Activated B cell treated with CpG ODN at 0.5 μM for 24 hours (primary cell): ENCODE measurements around the gene SLC5A2. TPM values are rescaled to one million over a fixed set of nuclear protein-coding genes. Genes with fewer than 3 reads are reported as not detected.

ENCODE experiments used
- ATAC-seq: fragments of 200-7000 bp; cut with Tn5 transposase; one replicate; pipeline ENCODE4 v1.10.0; 2021; ENCODE audit warnings: low read depth, mild to moderate bottlenecking, moderate library complexity
- CTCF ChIA-PET: fragments of 350-600 bp; sonication (Branson Sonifier 250); formaldehyde crosslinking; loops from one replicate; lab custom pipeline; 2021; ENCODE audit warnings: antibody characterized with exemption; lab: Charles Lee
- POLR2A ChIA-PET: fragments of 350-600 bp; sonication (Branson Sonifier 250); formaldehyde crosslinking; loops from one replicate; lab custom pipeline; 2021; ENCODE audit warnings: antibody characterized with exemption; lab: Charles Lee
- DNase-seq: peaks from one replicate; pipeline ENCODE4 v3.0.0; 2022
- H3K27ac Mint-ChIP-seq: one replicate; pipeline ENCODE4 v1.8.0; 2020; ENCODE audit warnings: mixed read lengths
- H3K27me3 Mint-ChIP-seq: one replicate; pipeline ENCODE4 v1.8.0; 2021; ENCODE audit warnings: mixed read lengths
- H3K36me3 Mint-ChIP-seq: one replicate; pipeline ENCODE4 v1.8.0; 2021; ENCODE audit warnings: low read depth, mixed read lengths
- H3K4me1 Mint-ChIP-seq: one replicate; pipeline ENCODE4 v1.8.0; 2021; ENCODE audit warnings: mixed read lengths
- H3K4me3 Mint-ChIP-seq: one replicate; pipeline ENCODE4 v1.8.0; 2020; ENCODE audit warnings: mild to moderate bottlenecking, mixed read lengths
- H3K9me3 Mint-ChIP-seq: one replicate; pipeline ENCODE4 v1.8.0; 2020; ENCODE audit warnings: mixed read lengths
- CTCF ChIP-seq: fragments of 200-600 bp; IDR thresholded peaks from one replicate; pipeline ENCODE4 v1.8.0; 2022; ENCODE audit warnings: antibody characterized with exemption, mild to moderate bottlenecking
- intact Hi-C: fragments of 100-400 bp; cut with micrococcal nuclease; formaldehyde crosslinking; loops from one replicate; pipeline ENCODE4 v1.15.1; 2024
- total RNA-seq: library from RNA; stranded (reverse); gene quantifications from 2 replicates; pipeline ENCODE4 v1.2.3, GENCODE V29; 2022

SLC5A2 gene
- total RNA-seq, 1 donor from 2014 or later, result not detected

- H3K36me3 Mint-ChIP-seq, result peaks cover 6% of the 10 kb centered on the region
- peaks cover 8% of the 10 kb centered on the region for H3K27me3 Mint-ChIP-seq
- no peak for TF ChIP-seq CTCF
- DNase-seq, result no peak
- ATAC-seq, result no peak
- ChIA-PET CTCF (no interaction called here), POLR2A (no interaction called here)
- H3K9me3 Mint-ChIP-seq, result peaks cover 3% of the 10 kb centered on the region
- peaks cover 22% of the 10 kb centered on the region for H3K4me1 Mint-ChIP-seq
- H3K4me3 Mint-ChIP-seq, result no peak overlapping the region
- intact Hi-C loops, result no loop called here
- no peak overlapping the region for H3K27ac Mint-ChIP-seq
Measured at GRCh38 chr16:31513126-31513525, 30.2 kb downstream of the SLC5A2 start.

GRCh38 chr16:31513884-31514283, 31.0 kb downstream of the SLC5A2 start:
- Mint-ChIP-seq H3K4me3 (no peak overlapping the region), H3K4me1 (peaks cover 14% of the 10 kb centered on the region), H3K9me3 (peaks cover 3% of the 10 kb centered on the region), H3K27ac (no peak overlapping the region), H3K36me3 (no peaks in the 10 kb centered on the region), H3K27me3 (peaks cover 8% of the 10 kb centered on the region)
- ChIA-PET POLR2A (interaction anchor here (0.6 kb wide), 1 partner anchor 13 kb away, joined by 5 read pairs; no protein-coding TSS in a partner anchor), CTCF (no interaction called here)
- ATAC-seq, result no peak
- no peak for DNase-seq
- intact Hi-C loops, result no loop called here
- TF ChIP-seq CTCF, result no peak

GRCh38 chr16:31517800-31518402, 35.0 kb downstream of the SLC5A2 start:
- H3K4me3 Mint-ChIP-seq, result no peak overlapping the region
- H3K36me3 Mint-ChIP-seq, result no peaks in the 10 kb centered on the region
- peaks cover 10% of the 10 kb centered on the region for H3K27me3 Mint-ChIP-seq
- intact Hi-C loops, result no loop called here
- POLR2A ChIA-PET, result no interaction called here
- CTCF ChIA-PET, result no interaction called here
- H3K4me1 Mint-ChIP-seq, result no peaks in the 10 kb centered on the region
- DNase-seq (no peak), ATAC-seq (no peak)
- peaks cover 3% of the 10 kb centered on the region for H3K9me3 Mint-ChIP-seq
- TF ChIP-seq CTCF, result no peak
- H3K27ac Mint-ChIP-seq, result no peak overlapping the region

GRCh38 chr16:31519759-31520431, 37.0 kb downstream of the SLC5A2 start:
- Mint-ChIP-seq H3K4me1 (no peaks in the 10 kb centered on the region), H3K27me3 (peaks cover 14% of the 10 kb centered on the region), H3K4me3 (no peak overlapping the region), H3K27ac (no peak overlapping the region), H3K9me3 (peaks cover 3% of the 10 kb centered on the region), H3K36me3 (no peaks in the 10 kb centered on the region)
- ChIA-PET POLR2A (no interaction called here), CTCF (no interaction called here)
- intact Hi-C loops, result no loop called here
- ATAC-seq (no peak), DNase-seq (no peak)
- TF ChIP-seq CTCF, result no peak

- intact Hi-C loops, result no loop called here
- Mint-ChIP-seq H3K27ac (no peak overlapping the region), H3K4me3 (no peak overlapping the region), H3K4me1 (no peaks in the 10 kb centered on the region), H3K9me3 (peaks cover 3% of the 10 kb centered on the region), H3K36me3 (no peaks in the 10 kb centered on the region), H3K27me3 (peaks cover 14% of the 10 kb centered on the region)
- no peak for ATAC-seq
- ChIA-PET CTCF (no interaction called here), POLR2A (no interaction called here)
- DNase-seq, result no peak
- TF ChIP-seq CTCF, result no peak
Measured at GRCh38 chr16:31521368-31521767, 38.4 kb downstream of the SLC5A2 start.
